Psoas muscle (tissue), 8 donors: ENCODE data around the gene CASZ1. TPM values are rescaled to one million over a fixed set of nuclear protein-coding genes. Genes with fewer than 3 reads are reported as not detected.
A peak's percentile ranks its signal among the peaks of the same experiment; 100 is the strongest.

Experiments
- ATAC-seq, 4 donors: fragments of 200-7000 bp; cut with Tn5 transposase; one replicate each; pipeline ENCODE4 v1.9.1; 2020; ENCODE audit warnings: moderate library complexity in 3 of 4, mild to moderate bottlenecking in 2 of 4
- DNase-seq, 2 donors: peaks; one replicate each; pipeline ENCODE4 v3.0.0-alpha.2; 2020
- H3K27ac ChIP-seq: fragments of 200-600 bp; one replicate; pipeline ENCODE4 v1.8.0; 2022
- H3K27me3 ChIP-seq, 3 donors: fragments of 200-600 bp in 1 of 3; one replicate each; pipeline versions ENCODE4 v1.6.1 to v1.8.0; 2013 to 2022; ENCODE audit warnings: low read length in 2 of 3, mild to moderate bottlenecking in 2 of 3, moderate library complexity in 1 of 3; ENCODE audit not compliant: insufficient read depth in 3 of 3
- H3K36me3 ChIP-seq, 2 donors: fragments of 200-600 bp in 1 of 2; one replicate each; pipeline versions ENCODE4 v1.6.1 to v1.8.0; 2013 to 2022; ENCODE audit warnings: low read depth in 1 of 2, mild to moderate bottlenecking in 1 of 2, moderate library complexity in 1 of 2; ENCODE audit not compliant: insufficient read depth in 1 of 2
- H3K4me1 ChIP-seq: fragments of 200-600 bp; one replicate; pipeline ENCODE4 v1.8.0; 2022
- H3K4me3 ChIP-seq: fragments of 200-600 bp; one replicate; pipeline ENCODE4 v1.8.0; 2022; ENCODE audit warnings: mild to moderate bottlenecking
- H3K9me3 ChIP-seq: fragments of 200-600 bp; one replicate; pipeline ENCODE4 v1.8.0; 2022
- CTCF ChIP-seq: fragments of 200-600 bp; IDR thresholded peaks from one replicate; pipeline ENCODE4 v1.8.0; 2022; ENCODE audit warnings: antibody characterized with exemption
- WGBS, 3 donors: extraction: QIAGEN DNeasy Blood & Tissue Kit; methylation state at CpG; one replicate each; pipeline versions ENCODE4 v1.1.6 to v1.1.7; 2013; 5-methylcytosine and 5-hydroxymethylcytosine counted together
- intact Hi-C, 2 donors: fragments of 100-400 bp; cut with DNase I; formaldehyde crosslinking; loops; one replicate each; pipeline versions ENCODE4 v1.11.0 to v1.14.2; 2022
- polyA plus RNA-seq, 3 donors: library from polyadenylated mRNA; stranded (reverse); fragments of 200-250 nt; gene quantifications; one replicate each; pipeline ENCODE4 v1.2.3, GENCODE V29; 2013
- total RNA-seq, 4 donors: library from RNA; stranded (reverse); fragmentation: NEBNext Ultra II Directional in 2 of 4; extraction: Animal tissue kit (Norgen Biotek cat#: 25700) in 2 of 4; gene quantifications; one replicate each; pipeline versions ENCODE4 v1.2.1 to v1.2.4, GENCODE V29; 2021 to 2023
- donor health status: healthy with polysubstance abuse.
- donor health status: DM: no; HTN: no; CAD: no; lungs with moderate emphysema.
- donor health status: Bipolar disorder and iron deficiency.
- donor health status: healthy.
- donor health status: DM: yes; HTN: yes; CAD: no.
- donor health status: DM: no; HTN: no; CAD: no.
- donor health status: DM: no; HTN: no; CAD: no.
- donor health status: DM: yes; HTN: yes; CAD: no.

Gene CASZ1
- total and polyA plus RNA-seq, 7 donors: 2.6 to 83.3 (median 53.1) TPM

- Histone ChIP-seq H3K27me3 (no peaks in the 10 kb centered on the region), H3K36me3 (peaks cover 0 to 14% of the 10 kb centered on the region in 2 donors), H3K27ac (peak overlapping the region; percentile 65), H3K4me1 (peaks cover 59% of the 10 kb centered on the region), H3K4me3 (no peak overlapping the region), H3K9me3 (no peaks in the 10 kb centered on the region)
- ATAC-seq: no peak
- WGBS, 3 donors: 59 to 74% (median 59%) methylated on average over 10 of the region's 10 CpGs
- intact Hi-C loops: no loop called here
- no peak for TF ChIP-seq CTCF
- DNase-seq: no peak
These were observed 39.6 kb downstream of the CASZ1 start for GRCh38 chr1:10756842-10757241.

GRCh38 chr1:10755970-10756521 lies 40.4 kb downstream of the CASZ1 start:
- peak overlapping the region; percentile 11 for H3K4me3 ChIP-seq
- TF ChIP-seq CTCF: no peak
- peak overlapping the region; percentile 65 for H3K27ac ChIP-seq
- no peaks in the 10 kb centered on the region for H3K9me3 ChIP-seq
- peaks cover 59% of the 10 kb centered on the region for H3K4me1 ChIP-seq
- H3K36me3 ChIP-seq: peaks cover 0 to 14% of the 10 kb centered on the region in 2 donors
- no peaks in the 10 kb centered on the region for H3K27me3 ChIP-seq
- DNase-seq: peak; percentile 65 to 84
- ATAC-seq: peak; percentile 66 to 80 (median 74)
- 17 to 26% (median 19%) methylated on average over 21 to 23 of the region's 23 CpGs for WGBS, 3 donors
- intact Hi-C loops: no loop called here

- Histone ChIP-seq H3K36me3 (peaks cover 0 to 8% of the 10 kb centered on the region in 2 donors), H3K4me1 (peaks cover 55% of the 10 kb centered on the region), H3K27me3 (no peaks in the 10 kb centered on the region), H3K27ac (peak overlapping the region; percentile 41), H3K9me3 (no peaks in the 10 kb centered on the region), H3K4me3 (no peak overlapping the region)
- WGBS, 3 donors: 58 to 73% (median 60%) methylated on average over 24 of the region's 24 CpGs
- TF ChIP-seq CTCF: no peak
- DNase-seq (no peak), ATAC-seq (peak; percentile 42 to 55 (median 49))
- intact Hi-C loops: loop anchor here in 1 of 2 donors (5.0 kb wide), 1 partner anchor 33 kb away; no protein-coding TSS in a partner anchor
These were observed 41.7 kb downstream of the CASZ1 start for GRCh38 chr1:10754568-10755329.

- ATAC-seq: no peak
- DNase-seq: no peak
- Histone ChIP-seq H3K9me3 (no peaks in the 10 kb centered on the region), H3K27ac (no peak overlapping the region), H3K36me3 (peaks cover 0 to 5% of the 10 kb centered on the region in 2 donors), H3K4me3 (no peak overlapping the region), H3K4me1 (peaks cover 53% of the 10 kb centered on the region), H3K27me3 (no peaks in the 10 kb centered on the region)
- intact Hi-C loops: loop anchor here in 1 of 2 donors (5.0 kb wide), 1 partner anchor 34 kb away; no protein-coding TSS in a partner anchor
- 71 to 76% (median 74%) methylated on average over 11 of the region's 11 CpGs for WGBS, 3 donors
- no peak for TF ChIP-seq CTCF
These were observed 43.1 kb downstream of the CASZ1 start for GRCh38 chr1:10753299-10753698.
